Suprapubic skin (tissue), 4 donors: ENCODE data around the gene CAMSAP3.

Experiments used
- CTCF ChIP-seq, 2 donors: fragments of 200-600 bp in 1 of 2; fragments of 450-650 bp in 1 of 2; sonication (generic) in 1 of 2; IDR thresholded peaks; one replicate each; pipeline ENCODE4 v1.5.1; 2016 to 2019; ENCODE audit warnings: antibody characterized with exemption in 2 of 2, mild to moderate bottlenecking in 1 of 2, moderate library complexity in 1 of 2
- EP300 ChIP-seq: sonication (generic); formaldehyde crosslinking; IDR thresholded peaks from one replicate; pipeline ENCODE4 v1.6.1; 2017; ENCODE audit warnings: antibody characterized with exemption
- POLR2A ChIP-seq, 2 donors: fragments of 450-650 bp; IDR thresholded peaks; one replicate each; pipeline ENCODE4 v1.6.1; 2017; ENCODE audit warnings: antibody characterized with exemption in 2 of 2, mild to moderate bottlenecking in 2 of 2, moderate library complexity in 2 of 2
- POLR2AphosphoS5 ChIP-seq, 3 donors: sonication (generic); formaldehyde crosslinking; IDR thresholded peaks; one replicate each; pipeline ENCODE4 v1.6.1; 2017; ENCODE audit warnings: antibody characterized with exemption in 3 of 3

GRCh38 chr19:7618348-7618747 lies 22.7 kb downstream of the CAMSAP3 start:
- TF ChIP-seq EP300 = no peak
- TF ChIP-seq CTCF (IDR thresholded peaks at IDR 0.05) = no peak
- TF ChIP-seq POLR2A (IDR thresholded peaks at IDR 0.05) = no peak
- TF ChIP-seq POLR2AphosphoS5 (IDR thresholded peaks at IDR 0.05) = no peak
